Pons (tissue), 1 donor: ENCODE measurements around the gene TAF11.
"Not testable (repeated sequence)": the region's sequence is repeated elsewhere in the genome, so short reads cannot be mapped to it uniquely, and the experiment has no call there.

Experiments
- DNase-seq: peaks from one replicate; pipeline ENCODE4 v3.0.0-alpha.2; 2016; ENCODE audit warnings: low spot score

Gene TAF11

GRCh38 chr6:34904990-34905613 lies 17.3 kb upstream of the TAF11 start:
- no peak for DNase-seq

DNA sequence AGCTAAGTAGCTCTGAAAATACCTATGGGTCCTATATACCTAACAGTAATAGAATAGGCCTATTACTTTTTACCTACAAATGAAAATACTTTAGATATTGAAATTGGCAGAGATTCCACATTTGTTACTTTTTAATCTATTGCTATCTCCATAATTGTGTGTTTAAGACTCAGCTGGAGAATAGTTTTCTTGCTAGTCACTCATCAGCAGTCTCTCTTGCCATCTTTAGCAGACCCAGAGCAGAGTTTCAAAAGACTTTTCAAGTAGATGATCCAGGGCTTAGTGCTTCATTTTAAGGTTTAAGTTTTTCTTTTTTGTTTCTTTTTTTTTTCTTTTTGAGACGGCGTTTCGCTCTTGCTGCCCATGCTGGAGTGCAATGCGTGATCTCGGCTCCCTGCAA lies 14.1 kb upstream of the TAF11 start:
- DNase-seq, result no peak

- no peak for DNase-seq
Measured at GRCh38 chr6:34900321-34901031, 12.6 kb upstream of the TAF11 start.

GRCh38 chr6:34899748-34900147 lies 11.9 kb upstream of the TAF11 start:
- not testable (repeated sequence) for DNase-seq

- DNase-seq, result no peak
Measured at GRCh38 chr6:34897716-34898115, 9.9 kb upstream of the TAF11 start.

DNA sequence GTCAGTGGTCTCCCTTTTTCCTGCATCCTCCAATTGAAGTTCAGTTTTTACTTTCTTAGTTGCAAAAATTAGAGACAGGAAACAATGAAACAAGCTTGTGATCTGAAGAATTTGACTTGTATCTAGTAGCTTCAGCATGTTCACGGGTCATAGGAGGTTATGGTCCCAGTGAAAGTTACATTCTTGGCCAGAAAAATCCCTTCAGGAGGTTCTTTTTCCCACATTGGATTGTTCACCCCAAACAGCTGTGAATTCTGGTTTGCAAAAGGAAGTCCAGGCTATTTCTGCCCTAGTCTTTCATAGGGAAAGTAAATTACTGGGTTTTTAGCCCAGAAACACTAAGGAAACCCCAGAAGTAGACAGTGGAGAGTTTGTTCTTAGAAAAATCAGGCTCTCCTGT lies 9.3 kb upstream of the TAF11 start:
- no peak for DNase-seq

DNA sequence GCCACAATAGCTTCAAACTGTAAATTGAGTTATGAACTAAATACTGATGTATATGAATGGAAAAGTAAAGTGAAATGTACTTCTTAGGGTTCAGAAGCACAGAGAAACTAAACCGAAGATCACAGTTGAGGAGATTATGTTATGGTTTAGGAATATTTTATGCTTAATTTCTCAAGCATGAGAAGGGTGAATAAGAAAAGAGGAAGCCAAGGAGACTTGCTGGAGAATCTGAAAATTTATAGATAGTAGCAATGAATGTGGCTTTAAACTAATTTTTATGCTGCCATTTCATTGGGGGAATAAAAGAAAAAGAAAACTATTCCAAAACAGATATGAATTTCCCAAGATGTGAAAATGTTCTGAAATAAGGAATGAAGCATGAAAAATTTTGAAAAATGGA lies 6.9 kb upstream of the TAF11 start:
- no peak for DNase-seq

GRCh38 chr6:34891296-34891695 lies 3.5 kb upstream of the TAF11 start:
- no peak for DNase-seq

GRCh38 chr6:34890533-34890925 lies 2.7 kb upstream of the TAF11 start:
- DNase-seq, result peak; percentile 55

GRCh38 chr6:34888874-34889555 lies 1.2 kb upstream of the TAF11 start, which contains the start of gene ANKS1A:
ANKS1A (plus strand) TSS chr6:34889255; CDS start chr6:34889403, 148 bp downstream.
- peak; percentile 70 for DNase-seq

DNA sequence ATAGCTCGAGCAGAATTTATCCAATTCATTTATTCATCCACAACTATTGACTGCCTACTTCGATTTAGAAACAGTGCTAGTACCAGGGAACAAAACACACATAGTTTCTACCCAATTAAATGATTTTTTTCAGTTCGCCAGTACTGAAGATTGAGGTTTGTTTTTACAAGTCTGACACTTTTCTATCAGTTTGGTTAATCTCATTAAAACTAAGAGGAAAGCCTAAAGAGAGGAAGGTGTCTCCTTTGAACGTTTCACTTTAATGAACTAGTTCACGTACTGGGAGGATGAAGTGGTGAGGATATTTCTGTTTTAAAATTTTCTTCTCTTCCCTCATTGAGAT lies 643 bp upstream of the TAF11 start:
- no peak for DNase-seq

DNA sequence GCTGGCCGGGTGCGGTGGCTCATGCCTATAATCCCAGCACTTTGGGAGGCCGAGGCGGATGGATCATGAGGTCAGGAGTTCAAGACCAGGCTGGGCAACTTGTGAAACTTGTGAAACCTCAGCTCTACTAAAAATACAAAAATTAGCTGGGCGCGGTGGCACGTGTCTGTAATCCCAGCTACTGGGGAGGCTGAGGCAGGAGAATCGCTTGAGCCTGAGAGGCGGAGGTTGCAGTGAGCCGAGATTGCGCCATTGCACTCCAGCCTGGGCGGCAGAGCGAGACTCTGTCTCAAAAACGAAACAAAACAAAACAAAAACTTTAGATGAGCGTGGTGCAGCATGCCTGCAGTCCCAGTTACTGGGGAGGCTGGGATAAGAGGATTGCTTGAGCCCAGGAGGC lies 2.0 kb downstream of the TAF11 start:
- DNase-seq, result not testable (repeated sequence)

- DNase-seq, result no peak
Measured at GRCh38 chr6:34884996-34885395, 2.8 kb downstream of the TAF11 start.

DNA sequence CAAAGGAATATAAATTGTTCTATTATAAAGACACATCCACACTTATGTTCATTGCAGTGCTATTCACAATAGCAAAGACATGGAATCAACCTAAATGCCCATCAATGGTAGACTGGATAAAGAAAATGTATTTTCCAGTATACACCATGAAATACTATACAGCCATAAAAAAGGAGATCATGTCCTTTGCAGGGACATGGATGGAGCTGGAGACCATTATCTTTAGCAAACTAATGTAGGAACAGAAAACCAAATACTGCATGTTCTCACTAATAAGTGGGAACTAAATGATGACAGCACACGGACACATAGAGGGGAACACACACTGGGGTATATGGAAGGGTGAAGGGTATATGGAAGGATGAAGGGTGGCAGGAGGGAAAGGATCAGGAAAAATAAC lies 3.8 kb downstream of the TAF11 start:
- DNase-seq, result not testable (repeated sequence)

DNA sequence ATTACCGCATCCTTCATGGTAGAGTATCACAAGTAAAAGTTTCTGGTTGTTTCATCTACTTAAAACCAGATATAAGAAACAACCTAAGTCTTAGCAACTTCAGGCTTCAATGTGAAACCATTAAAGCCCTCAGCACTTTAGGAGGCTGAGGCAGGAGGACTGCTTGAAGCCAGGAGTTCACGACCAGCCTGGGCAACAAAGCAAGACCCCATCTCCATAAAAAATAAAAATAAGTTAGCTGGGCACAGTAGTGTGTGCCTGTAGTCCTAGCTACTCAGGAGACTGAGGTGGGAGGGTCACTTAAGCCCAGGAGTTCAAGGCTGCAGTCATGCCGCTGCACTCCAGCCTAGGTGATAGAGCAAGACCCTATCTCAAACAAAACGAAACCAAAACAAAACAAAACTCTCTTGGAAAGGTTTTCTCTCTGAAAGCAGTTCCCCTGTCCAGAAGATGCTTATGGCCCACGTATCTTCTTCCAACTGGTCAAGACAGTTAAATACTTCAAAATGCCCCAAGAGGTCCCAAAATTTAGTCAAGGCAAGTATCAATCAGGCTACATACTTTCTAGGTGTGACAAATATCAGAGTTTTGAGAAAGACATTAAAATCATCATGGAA lies 9.9 kb downstream of the TAF11 start:
- DNase-seq, result no peak

- DNase-seq, result no peak
Measured at GRCh38 chr6:34877259-34877658, 10.6 kb downstream of the TAF11 start.

DNA sequence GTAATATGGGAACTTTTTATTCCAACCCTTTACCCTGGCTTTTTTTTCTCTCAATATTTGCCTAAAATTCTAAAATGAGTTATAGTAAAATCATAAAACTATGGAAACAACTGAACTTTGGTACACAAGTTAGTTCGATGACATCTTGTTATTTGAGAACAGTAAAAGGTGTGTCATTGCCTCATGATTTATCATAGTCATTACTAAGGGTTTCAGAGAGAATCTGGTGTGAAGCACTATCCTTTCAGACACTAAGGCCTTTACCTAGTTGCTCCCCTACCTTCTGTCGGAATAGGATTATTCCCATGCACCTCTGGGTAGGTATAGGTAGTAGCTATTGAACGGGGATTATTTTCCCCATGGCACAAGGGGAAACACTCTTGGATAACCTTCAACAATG lies 11.4 kb downstream of the TAF11 start:
- no peak for DNase-seq

DNA sequence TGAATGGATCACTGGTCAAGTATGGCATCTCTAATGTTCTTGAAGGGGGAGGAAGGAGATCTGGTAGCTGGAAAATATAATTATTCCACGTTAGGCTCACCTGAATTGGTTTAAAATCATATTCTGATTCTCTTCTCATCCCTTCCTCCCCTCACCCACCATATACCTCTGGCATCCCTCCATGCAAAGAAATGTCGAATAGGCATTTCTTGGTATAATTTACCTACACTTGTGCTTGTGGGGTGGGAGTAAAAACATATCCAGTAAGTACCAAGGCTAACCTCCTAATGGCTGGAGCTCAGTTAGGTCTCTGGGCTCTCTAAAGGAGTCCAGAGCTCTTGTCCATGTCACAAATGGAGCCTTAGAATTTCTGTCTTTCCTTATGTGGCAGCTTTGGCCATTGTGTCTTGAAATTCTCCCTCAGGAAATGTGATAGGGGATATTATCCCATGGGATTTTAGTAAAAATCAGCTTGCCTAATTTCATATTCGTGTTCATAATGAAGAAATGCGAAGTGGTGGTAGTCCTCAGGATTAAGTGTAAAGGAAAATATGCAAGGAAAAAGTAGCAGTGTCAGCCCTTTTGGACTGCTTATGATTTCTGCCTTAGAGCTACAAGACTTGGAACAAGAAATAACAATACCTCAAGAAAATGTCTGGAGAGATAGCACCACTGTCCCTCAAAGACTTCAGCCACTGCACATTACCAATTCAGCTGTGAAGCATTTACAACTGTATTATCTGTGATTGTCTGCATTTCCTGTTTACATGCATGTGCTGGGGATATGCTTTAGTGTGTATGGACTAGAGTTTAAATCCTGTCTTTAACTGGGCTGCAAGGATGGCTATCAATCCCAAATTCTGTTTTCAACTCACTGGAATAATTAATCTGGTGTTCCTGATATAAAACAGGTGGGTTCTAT lies 12.3 kb downstream of the TAF11 start:
- DNase-seq, result no peak

GRCh38 chr6:34872332-34872731 lies 15.5 kb downstream of the TAF11 start:
- no peak for DNase-seq

GRCh38 chr6:34871853-34872252 lies 16.0 kb downstream of the TAF11 start:
- DNase-seq, result no peak

DNA sequence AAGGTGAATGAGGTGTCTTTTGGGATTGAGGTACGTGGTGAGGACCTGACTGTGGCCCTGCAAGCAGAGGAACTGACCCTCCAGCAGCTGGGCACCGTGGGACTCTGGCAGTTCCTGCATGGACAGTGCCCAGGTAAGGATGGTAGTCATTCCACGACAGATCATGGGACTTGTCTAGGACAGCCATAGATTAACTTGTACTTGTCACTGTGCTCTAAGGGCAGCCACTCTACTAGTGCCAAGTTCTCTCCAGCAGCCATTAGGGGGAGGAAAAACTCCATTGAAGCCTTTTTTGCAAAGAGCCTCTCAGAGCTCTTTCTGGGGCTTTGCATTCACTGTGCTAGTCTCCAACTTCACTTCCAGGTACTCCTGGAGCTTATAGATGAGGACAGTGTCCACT lies 20.4 kb downstream of the TAF11 start:
- DNase-seq, result no peak

DNA sequence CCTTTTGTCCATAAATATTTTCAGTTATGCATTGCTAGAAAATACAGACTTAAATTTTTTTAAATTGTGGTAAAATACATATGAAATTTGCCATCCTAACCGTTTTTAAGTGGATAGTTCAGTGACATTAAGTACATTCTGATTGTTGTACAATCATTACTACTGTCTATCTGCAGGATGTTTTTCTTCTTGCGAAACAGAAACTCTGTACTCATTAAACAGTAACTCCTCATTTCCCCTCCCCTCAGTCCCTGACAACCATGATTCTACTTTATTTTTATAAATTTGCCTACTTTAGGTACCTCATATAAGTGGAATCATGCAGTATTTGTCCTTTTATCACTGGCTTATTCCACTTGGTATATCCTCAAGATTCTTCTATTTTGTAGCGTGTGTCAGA lies 21.3 kb downstream of the TAF11 start:
- no peak for DNase-seq
